Esophagus muscularis mucosa (tissue), 4 donors: Measurements from ENCODE around the gene CLNK. TPM values are rescaled to one million over a fixed set of nuclear protein-coding genes. Genes with fewer than 3 reads are reported as not detected.

Experiments used
- DNase-seq: peaks from one replicate; pipeline ENCODE4 v3.0.0-alpha.2; 2017; ENCODE audit errors: extremely low spot score
- H3K27ac ChIP-seq, 4 donors: fragments of 200-600 bp; sonication (generic); replicated peaks in 1 of 4; 1 replicate in 3 of 4; 2 replicates in 1 of 4; pipeline ENCODE4 v1.5.1; 2016 to 2019; ENCODE audit warnings: mild to moderate bottlenecking in 1 of 4
- H3K27me3 ChIP-seq, 4 donors: fragments of 200-600 bp; sonication (generic); one replicate each; pipeline versions ENCODE4 v1.5.1 to v1.6.0; 2016 to 2019
- H3K36me3 ChIP-seq, 4 donors: fragments of 200-600 bp; sonication (generic); one replicate each; pipeline ENCODE4 v1.5.1; 2016 to 2019
- H3K4me1 ChIP-seq, 4 donors: fragments of 200-600 bp; sonication (generic); one replicate each; pipeline ENCODE4 v1.5.1; 2016 to 2019
- H3K4me3 ChIP-seq, 4 donors: fragments of 200-600 bp; sonication (generic); 1 replicate in 2 of 4; 2 replicates in 2 of 4; pipeline ENCODE4 v1.5.1; 2016 to 2019; ENCODE audit warnings: mild to moderate bottlenecking in 4 of 4, moderate library complexity in 1 of 4
- H3K9me3 ChIP-seq, 4 donors: fragments of 200-600 bp; sonication (generic); 1 replicate in 3 of 4; 2 replicates in 1 of 4; pipeline ENCODE4 v1.5.1; 2016 to 2019
- CTCF ChIP-seq, 3 experiments: fragments of 200-600 bp in 2 of 3; fragments of 450-650 bp in 1 of 3; sonication (generic) in 2 of 3; IDR thresholded peaks; one replicate each; pipeline ENCODE4 v1.5.1; 2017 to 2019; ENCODE audit warnings: antibody characterized with exemption in 3 of 3, mild to moderate bottlenecking in 2 of 3, moderate library complexity in 1 of 3
- EP300 ChIP-seq: sonication (generic); formaldehyde crosslinking; IDR thresholded peaks from one replicate; pipeline ENCODE4 v1.6.1; 2017; ENCODE audit warnings: antibody characterized with exemption
- POLR2A ChIP-seq: fragments of 450-650 bp; IDR thresholded peaks from one replicate; pipeline ENCODE4 v1.6.1; 2017; ENCODE audit warnings: antibody characterized with exemption, moderate library complexity, mild to moderate bottlenecking, low read depth
- POLR2AphosphoS5 ChIP-seq, 2 donors: sonication (generic); formaldehyde crosslinking; IDR thresholded peaks; one replicate each; pipeline ENCODE4 v1.6.1; 2017; ENCODE audit warnings: antibody characterized with exemption in 2 of 2
- WGBS: methylation state at CpG from one replicate; pipeline ENCODE4 v1.1.5; 2018; 5-methylcytosine and 5-hydroxymethylcytosine counted together
- intact Hi-C: fragments of 100-400 bp; cut with DNase I; formaldehyde crosslinking; loops from one replicate; pipeline ENCODE4 v1.15.1; 2023
- total RNA-seq, 4 donors: library from RNA; depleted of rRNA; stranded (reverse); fragments of >200 nt; gene quantifications; one replicate each; pipeline versions ENCODE4 v1.1.0 to v1.2.1, GENCODE V29; 2016

CLNK gene
- total RNA-seq, 4 donors from 2014 or later: not detected

DNA sequence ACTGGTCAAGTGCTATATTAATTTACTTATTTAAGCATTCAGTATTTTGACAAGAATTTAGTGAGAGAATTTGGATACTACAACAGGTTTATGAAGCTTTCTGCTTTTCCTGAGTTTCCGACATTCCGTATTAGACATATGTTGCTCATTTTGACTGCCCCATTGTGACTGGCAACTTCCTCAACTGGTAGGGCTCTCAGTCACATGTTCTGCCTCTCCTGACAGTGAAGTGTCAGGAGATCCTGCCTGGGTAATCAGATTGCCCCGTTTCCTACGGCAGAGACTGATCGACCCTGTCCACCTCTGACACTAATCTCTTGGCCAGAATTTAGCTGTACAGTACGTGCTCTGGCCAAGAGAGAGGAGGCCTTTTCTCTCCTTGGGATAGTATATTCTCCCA, 49.5 kb downstream of the CLNK start:
- no peaks in the 10 kb centered on the region for H3K4me1 ChIP-seq
- no peaks in the 10 kb centered on the region for H3K9me3 ChIP-seq
- 54% methylated on average over 5 of the region's 6 CpGs for WGBS
- no peaks in the 10 kb centered on the region for H3K36me3 ChIP-seq
- TF ChIP-seq CTCF (IDR thresholded peaks at IDR 0.05) (no peak), POLR2AphosphoS5 (IDR thresholded peaks at IDR 0.05) (no peak), EP300 (no peak), POLR2A (no peak)
- no peak for DNase-seq
- H3K4me3 ChIP-seq: no peak overlapping the region
- no peak overlapping the region for H3K27ac ChIP-seq
- H3K27me3 ChIP-seq: no peaks in the 10 kb centered on the region
- intact Hi-C loops: no loop called here

DNA sequence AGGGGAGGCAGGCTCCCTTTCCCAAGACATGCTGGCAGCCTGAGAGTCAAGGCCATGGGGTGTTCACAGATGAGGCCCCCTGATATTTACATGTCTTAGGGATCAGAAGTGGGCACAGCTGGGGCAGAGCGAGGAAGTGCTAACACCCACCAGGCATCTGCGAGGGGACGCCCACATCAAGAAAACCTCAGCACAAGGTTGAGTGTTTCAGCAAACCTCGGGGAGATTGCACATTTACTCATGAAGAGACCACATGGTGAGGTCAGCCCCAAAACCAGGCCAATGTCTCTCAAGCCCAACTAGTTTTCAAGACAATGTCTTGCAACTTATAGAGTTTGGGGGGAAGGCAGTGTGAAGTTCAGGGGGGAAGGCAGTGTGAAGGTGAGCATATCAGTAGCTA, 55.2 kb downstream of the CLNK start:
- intact Hi-C loops: no loop called here
- 94% methylated on average over 3 of the region's 4 CpGs for WGBS
- Histone ChIP-seq H3K4me1 (no peaks in the 10 kb centered on the region), H3K4me3 (no peak overlapping the region), H3K27ac (no peak overlapping the region), H3K36me3 (no peaks in the 10 kb centered on the region), H3K9me3 (no peaks in the 10 kb centered on the region), H3K27me3 (no peaks in the 10 kb centered on the region)
- TF ChIP-seq CTCF (IDR thresholded peaks at IDR 0.05) (no peak), POLR2AphosphoS5 (IDR thresholded peaks at IDR 0.05) (no peak), EP300 (no peak)
- DNase-seq: no peak

- no peak overlapping the region for H3K4me3 ChIP-seq
- H3K27me3 ChIP-seq: no peaks in the 10 kb centered on the region
- intact Hi-C loops: no loop called here
- H3K36me3 ChIP-seq: no peaks in the 10 kb centered on the region
- no peak overlapping the region for H3K27ac ChIP-seq
- H3K4me1 ChIP-seq: no peaks in the 10 kb centered on the region
- no peak for TF ChIP-seq CTCF (IDR thresholded peaks at IDR 0.05)
- TF ChIP-seq EP300: no peak
- TF ChIP-seq POLR2A: no peak
- no peak for TF ChIP-seq POLR2AphosphoS5 (IDR thresholded peaks at IDR 0.05)
- no peak for DNase-seq
- no peaks in the 10 kb centered on the region for H3K9me3 ChIP-seq
- WGBS: 42% methylated on average over 5 of the region's 5 CpGs
These were observed 59.4 kb downstream of the CLNK start for GRCh38 chr4:10625131-10625530.

DNA sequence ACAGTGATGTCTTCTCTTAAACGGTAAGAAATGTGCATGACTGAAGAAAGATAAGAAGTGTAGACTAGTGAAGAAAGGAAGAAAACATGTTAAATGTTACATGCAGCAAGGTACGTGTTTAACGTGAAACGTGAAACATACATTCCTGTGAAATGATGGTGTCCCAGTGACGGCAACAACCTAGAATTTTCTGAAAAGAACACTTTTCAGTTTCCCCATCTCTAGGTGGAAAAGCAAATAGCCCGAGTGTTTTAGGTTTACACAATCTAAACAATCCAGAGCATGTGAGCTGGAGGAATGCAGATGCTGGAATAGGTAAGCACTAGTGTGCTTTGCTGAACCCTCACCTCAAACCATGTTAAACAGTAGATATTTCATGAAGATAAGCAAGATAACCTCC, 60.7 kb downstream of the CLNK start:
- Histone ChIP-seq H3K4me1 (peaks cover 0 to 7% (median 2%) of the 10 kb centered on the region in 4 donors), H3K4me3 (no peak overlapping the region), H3K27me3 (no peaks in the 10 kb centered on the region), H3K27ac (no peak overlapping the region), H3K36me3 (no peaks in the 10 kb centered on the region), H3K9me3 (no peaks in the 10 kb centered on the region)
- intact Hi-C loops: no loop called here
- no peak for DNase-seq
- 72% methylated on average over 6 of the region's 6 CpGs for WGBS
- TF ChIP-seq CTCF (IDR thresholded peaks at IDR 0.05): no peak
- TF ChIP-seq POLR2AphosphoS5 (IDR thresholded peaks at IDR 0.05): no peak
- TF ChIP-seq EP300: no peak
- TF ChIP-seq POLR2A: no peak

- H3K4me1 ChIP-seq: peaks cover 0 to 7% (median 2%) of the 10 kb centered on the region in 4 donors
- 52% methylated on average over 4 of the region's 4 CpGs for WGBS
These were observed 61.3 kb downstream of the CLNK start for GRCh38 chr4:10623241-10623640.

More at GRCh38 chr4:10623241-10623640, 61.3 kb downstream of the CLNK start:
- TF ChIP-seq CTCF (IDR thresholded peaks at IDR 0.05): no peak
- no peak for TF ChIP-seq POLR2AphosphoS5 (IDR thresholded peaks at IDR 0.05)
- no peak for TF ChIP-seq EP300
- TF ChIP-seq POLR2A: no peak
- no peaks in the 10 kb centered on the region for H3K27me3 ChIP-seq
- H3K4me3 ChIP-seq: no peak overlapping the region
- DNase-seq: no peak
- H3K36me3 ChIP-seq: no peaks in the 10 kb centered on the region
- no peaks in the 10 kb centered on the region for H3K9me3 ChIP-seq
- intact Hi-C loops: no loop called here
- no peak overlapping the region for H3K27ac ChIP-seq
